Measurements from ENCODE around the gene SETD2. TPM values are rescaled to one million over a fixed set of nuclear protein-coding genes. Genes with fewer than 3 reads are reported as not detected.
"Not testable (repeated sequence)": the region's sequence is repeated elsewhere in the genome, so short reads cannot be mapped to it uniquely, and the experiment has no call there.

Gene SETD2
- total and polyA plus RNA-seq, 9 of the 15 experiments (the other 6 are each of a cell fraction or from before 2014, with no cell fraction given) = 8.2 to 44.0 (median 33.6) TPM

DNA sequence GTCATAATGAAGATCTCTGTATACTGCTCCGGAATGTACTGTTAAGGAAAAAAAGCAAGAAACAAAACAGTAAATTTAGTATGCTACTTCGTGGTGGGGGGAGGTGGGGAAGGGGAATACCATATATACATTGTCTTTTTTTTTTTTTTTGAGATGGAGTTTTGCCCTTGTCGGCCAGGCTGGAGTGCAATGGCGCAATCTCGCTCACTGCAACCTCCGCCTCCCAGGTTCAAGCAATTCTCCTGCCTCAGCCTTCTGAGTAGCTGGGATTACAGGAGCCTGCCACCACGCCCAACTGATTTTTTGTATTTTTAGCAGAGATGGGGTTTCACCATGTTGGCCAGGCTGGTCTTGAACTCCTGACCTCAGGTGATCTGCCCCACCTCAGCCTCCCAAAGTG lies 21.4 kb downstream of the SETD2 start:
- 86% methylated on average over 7 of the region's 7 CpGs for WGBS (ENCODE audit: insufficient coverage, low coverage, missing lambda C conversion rate)
- BruUV-seq (replicated peaks); H3K9me1 ChIP-seq (ENCODE audit: control insufficient read depth, insufficient read depth, low read length); FAIRE-seq; H3K27me3 ChIP-seq (ENCODE audit: control insufficient read depth in 2 of 2, insufficient read depth in 2 of 2, low read length in 2 of 2); H3K9ac ChIP-seq (ENCODE audit: insufficient read depth in 1 of 2, low read depth in 2 of 2, low read length in 2 of 2); DNase-seq (ENCODE audit: extremely low read depth in 1 of 4, low spot score in 3 of 4); H3K9me3 ChIP-seq (replicated peaks; ENCODE audit: control insufficient read depth, insufficient read depth, low read depth, low read length); ATAC-seq; H3K4me2 ChIP-seq (ENCODE audit: insufficient read depth, low read length); CTCF ChIA-PET (ENCODE audit: low intra/inter-chr PET ratio); H3K4me3 ChIP-seq; in situ Hi-C loops (cut with MboI); H2AFZ ChIP-seq (ENCODE audit: low read depth, low read length); H3K27ac ChIP-seq (ENCODE audit: extremely low read depth, low read depth, low read length); intact Hi-C loops (cut with micrococcal nuclease); H3K36me3 ChIP-seq (ENCODE audit: control insufficient read depth, insufficient read depth, low read length): not testable (repeated sequence)
- POLR2A ChIA-PET = interaction anchor here (0.8 to 1.9 kb wide), 3 partner anchors 9 to 22 kb away, joined by 3 to 6 read pairs (median 4); partner anchors contain the start of gene SETD2
- Histone ChIP-seq H3K79me2 (ENCODE audit: control insufficient read depth, insufficient read depth, low read length) (peaks cover 88% of the 10 kb centered on the region), H3K4me1 (replicated peaks in 1 of 2; ENCODE audit: control insufficient read depth in 2 of 2, insufficient read depth in 2 of 2, low read length in 2 of 2) (peaks cover 0 to 11% of the 10 kb centered on the region in 2 experiments; a peak in 3 of 5 replicates), H4K20me1 (replicated peaks; ENCODE audit: control insufficient read depth, insufficient read depth, low read length) (0 out of 2 replicates have a peak, but pooled peaks cover 15% of the 10 kb centered on the region)
- TF ChIP-seq CEBPB (tag; IDR thresholded peaks at IDR 0.05) = peak; percentile 65

DNA sequence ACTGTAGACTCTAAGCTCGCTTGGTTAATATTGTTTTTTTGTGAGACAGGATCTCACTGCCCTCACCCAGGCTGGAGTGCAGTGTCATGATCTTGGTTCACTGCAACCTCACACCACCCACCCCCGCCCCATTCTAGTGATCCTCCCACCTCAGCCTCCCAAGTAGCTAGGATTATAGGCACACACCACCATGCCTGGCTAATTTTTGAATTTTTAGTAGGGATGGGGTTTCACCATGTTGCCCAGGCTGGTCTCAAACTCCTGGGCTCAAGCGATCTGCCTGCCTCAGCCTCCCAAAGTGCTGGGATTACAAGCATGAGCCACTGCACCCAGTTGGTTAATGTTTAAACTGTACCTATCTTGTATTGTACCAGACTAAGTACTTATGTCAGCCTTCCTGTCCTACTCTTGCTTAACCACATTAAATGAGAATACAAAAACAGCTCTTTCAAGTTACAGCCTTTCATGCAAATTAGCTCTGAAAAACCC lies 22.9 kb downstream of the SETD2 start:
- 41% methylated on average over 3 of the region's 3 CpGs for WGBS (ENCODE audit: insufficient coverage, low coverage, missing lambda C conversion rate)
- TF ChIP-seq PRDM10 (IDR thresholded peaks at IDR 0.05; ENCODE audit: partially characterized antibody) (peak; percentile 74), NFE2 (IDR thresholded peaks at IDR 0.05; ENCODE audit: low read depth) (peak; percentile 62; the same call in 1 of the 2 replicates), SMARCA4 (IDR thresholded peaks at IDR 0.05) (0 out of 2 replicates have a peak, but pooled peaks have one; percentile 21), C11orf30 (IDR thresholded peaks at IDR 0.05; ENCODE audit: low read depth) (0 out of 2 replicates have a peak, but pooled peaks have one; percentile 43), ZNF316 (IDR thresholded peaks at IDR 0.05) (peak; percentile 61), HDAC1 (IDR thresholded peaks at IDR 0.05) (0 out of 4 replicates have a peak, but pooled peaks of 1 of the 2 experiments have one; percentile 2), EGR1 (conservative IDR thresholded peaks at IDR 0.05) (peak; percentile 82), CEBPB (tag; IDR thresholded peaks at IDR 0.05) (peak; percentile 27; the same call in 1 of the 2 replicates), DPF2 (IDR thresholded peaks at IDR 0.05) (peak; percentile 30; the same call in 1 of the 2 replicates)
- in situ Hi-C loops (cut with MboI); H3K9me1 ChIP-seq (ENCODE audit: control insufficient read depth, insufficient read depth, low read length); H3K9me3 ChIP-seq (replicated peaks; ENCODE audit: control insufficient read depth, insufficient read depth, low read depth, low read length); intact Hi-C loops (cut with micrococcal nuclease); BruUV-seq (replicated peaks); H3K4me3 ChIP-seq; H3K36me3 ChIP-seq (ENCODE audit: control insufficient read depth, insufficient read depth, low read length); H2AFZ ChIP-seq (ENCODE audit: low read depth, low read length); CTCF ChIA-PET (ENCODE audit: low intra/inter-chr PET ratio); H3K4me2 ChIP-seq (ENCODE audit: insufficient read depth, low read length); H3K27me3 ChIP-seq (ENCODE audit: control insufficient read depth in 2 of 2, insufficient read depth in 2 of 2, low read length in 2 of 2); H3K27ac ChIP-seq (ENCODE audit: extremely low read depth, low read depth, low read length); H3K9ac ChIP-seq (ENCODE audit: insufficient read depth in 1 of 2, low read depth in 2 of 2, low read length in 2 of 2): not testable (repeated sequence)
- POLR2A ChIA-PET = interaction anchor here (0.6 to 1.9 kb wide), 9 partner anchors 8 to 264 kb away, joined by 3 to 6 read pairs (median 3); partner anchors contain the start of gene SETD2
- peak; percentile 42 to 59 (median 46) for DNase-seq (ENCODE audit: extremely low read depth in 1 of 4, low spot score in 3 of 4)
- peak; percentile 80 for ATAC-seq
- H3K4me1 ChIP-seq (replicated peaks in 1 of 2; ENCODE audit: control insufficient read depth in 2 of 2, insufficient read depth in 2 of 2, low read length in 2 of 2) = peaks cover 0 to 11% of the 10 kb centered on the region in 2 experiments; a peak in 3 of 5 replicates
- peaks cover 18% of the 10 kb centered on the region for H4K20me1 ChIP-seq (replicated peaks; ENCODE audit: control insufficient read depth, insufficient read depth, low read length)
- peaks cover 84% of the 10 kb centered on the region for H3K79me2 ChIP-seq (ENCODE audit: control insufficient read depth, insufficient read depth, low read length)
- FAIRE-seq = peak; percentile 62
